ENCODE data around the gene TCF12.

GRCh38 chr15:56948000-56948763, 29.7 kb downstream of the TCF12 start:
- TF ChIP-seq, protein P1, sequence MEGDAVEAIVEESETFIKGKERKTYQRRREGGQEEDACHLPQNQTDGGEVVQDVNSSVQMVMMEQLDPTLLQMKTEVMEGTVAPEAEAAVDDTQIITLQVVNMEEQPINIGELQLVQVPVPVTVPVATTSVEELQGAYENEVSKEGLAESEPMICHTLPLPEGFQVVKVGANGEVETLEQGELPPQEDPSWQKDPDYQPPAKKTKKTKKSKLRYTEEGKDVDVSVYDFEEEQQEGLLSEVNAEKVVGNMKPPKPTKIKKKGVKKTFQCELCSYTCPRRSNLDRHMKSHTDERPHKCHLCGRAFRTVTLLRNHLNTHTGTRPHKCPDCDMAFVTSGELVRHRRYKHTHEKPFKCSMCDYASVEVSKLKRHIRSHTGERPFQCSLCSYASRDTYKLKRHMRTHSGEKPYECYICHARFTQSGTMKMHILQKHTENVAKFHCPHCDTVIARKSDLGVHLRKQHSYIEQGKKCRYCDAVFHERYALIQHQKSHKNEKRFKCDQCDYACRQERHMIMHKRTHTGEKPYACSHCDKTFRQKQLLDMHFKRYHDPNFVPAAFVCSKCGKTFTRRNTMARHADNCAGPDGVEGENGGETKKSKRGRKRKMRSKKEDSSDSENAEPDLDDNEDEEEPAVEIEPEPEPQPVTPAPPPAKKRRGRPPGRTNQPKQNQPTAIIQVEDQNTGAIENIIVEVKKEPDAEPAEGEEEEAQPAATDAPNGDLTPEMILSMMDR (IDR thresholded peaks at IDR 0.05), result no peak
- TF ChIP-seq POLR2A (IDR thresholded peaks at IDR 0.05), result no peak
